ENCODE measurements around the gene FAM20C.
A peak's percentile ranks its signal among the peaks of the same experiment; 100 is the strongest.
"Not testable (repeated sequence)": the region's sequence is repeated elsewhere in the genome, so short reads cannot be mapped to it uniquely, and the experiment has no call there.

Gene FAM20C

DNA sequence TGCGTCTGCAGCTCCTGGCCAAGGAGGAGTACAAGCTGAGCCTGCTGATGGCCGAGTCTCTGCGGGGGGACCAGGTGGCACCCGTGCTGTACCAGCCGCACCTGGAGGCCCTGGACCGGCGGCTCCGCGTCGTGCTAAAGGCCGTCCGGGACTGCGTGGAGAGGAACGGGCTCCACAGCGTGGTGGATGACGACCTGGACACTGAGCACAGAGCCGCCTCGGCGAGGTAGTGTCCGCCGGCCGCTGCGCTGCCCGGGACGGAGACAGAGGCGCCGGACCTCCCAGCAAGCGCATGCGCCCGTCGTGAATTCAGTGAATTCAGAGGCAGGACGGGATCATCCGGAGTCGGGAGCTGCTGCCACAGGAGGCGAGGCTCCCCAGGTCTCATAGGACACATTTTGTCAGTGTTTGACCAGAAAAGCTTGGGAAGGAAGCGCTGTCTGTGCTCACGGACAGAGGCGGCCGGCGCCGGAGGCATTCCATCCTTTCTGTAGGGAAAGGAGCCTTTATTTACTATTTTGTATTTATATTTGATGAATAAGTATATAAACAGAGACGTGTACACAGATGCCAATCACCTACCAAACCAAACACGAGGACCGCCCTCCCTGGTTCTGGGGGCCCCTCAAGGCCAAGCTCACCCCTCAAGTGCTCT is 67.5 kb downstream of the FAM20C start:
- DNase-seq (ENCODE audit: low read depth) = no peak

DNA sequence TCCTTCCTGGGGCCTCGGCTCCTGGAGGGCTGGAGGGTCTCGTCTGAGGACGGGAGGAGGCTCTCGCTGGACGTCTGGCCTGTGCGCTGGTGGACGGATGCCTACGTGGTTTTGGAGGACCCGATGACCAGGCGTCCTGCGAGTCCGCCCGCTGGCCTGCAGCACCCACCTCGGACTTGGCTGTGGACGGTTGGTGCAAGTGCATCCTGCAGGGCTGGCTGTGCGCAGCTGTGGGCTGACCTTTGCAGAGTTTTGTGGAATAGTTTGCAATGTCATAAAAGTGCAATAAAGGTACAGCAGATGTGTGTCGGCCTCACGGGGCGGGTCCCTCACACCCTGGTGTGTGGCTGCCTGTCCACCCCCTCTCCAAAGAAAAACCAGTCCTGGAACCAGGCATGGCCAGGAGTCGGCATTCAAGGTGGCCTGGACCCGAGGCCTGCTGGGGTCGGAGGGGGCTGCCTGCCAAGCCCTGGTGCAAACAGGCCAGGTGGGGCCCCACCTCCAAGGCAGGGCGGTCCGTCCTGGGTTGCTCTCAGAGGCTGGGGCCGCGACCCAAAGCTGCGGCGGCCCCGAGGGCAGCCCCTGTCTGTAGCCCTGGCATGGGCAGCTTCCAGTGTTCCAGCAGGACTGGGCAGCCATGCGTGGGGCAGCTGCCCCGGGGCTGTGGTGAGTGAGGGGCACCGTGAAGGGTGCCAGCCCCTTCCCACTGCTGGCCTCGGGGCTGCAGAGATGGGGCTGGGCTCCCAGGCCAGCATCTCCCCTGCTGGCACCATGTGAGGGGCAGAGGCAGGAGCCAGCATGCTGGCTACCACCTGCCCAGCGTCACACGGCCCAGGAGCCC is 68.3 kb downstream of the FAM20C start:
- DNase-seq (ENCODE audit: low read depth) = no peak

- no peak for DNase-seq (ENCODE audit: low read depth)
Measured at GRCh38 chr7:261341-262250, 69.2 kb downstream of the FAM20C start.

- no peak for DNase-seq (ENCODE audit: low read depth)
Measured at GRCh38 chr7:262251-262572, 69.8 kb downstream of the FAM20C start.

- peak; percentile 34 for DNase-seq (ENCODE audit: low read depth)
Measured at GRCh38 chr7:262631-263311, 70.4 kb downstream of the FAM20C start.

GRCh38 chr7:263483-264351 is 71.3 kb downstream of the FAM20C start:
- DNase-seq (ENCODE audit: low read depth) = not testable (repeated sequence)

- DNase-seq (ENCODE audit: low read depth) = no peak
Measured at GRCh38 chr7:264541-265191, 72.3 kb downstream of the FAM20C start.

GRCh38 chr7:265192-265997 is 73.0 kb downstream of the FAM20C start:
- no peak for DNase-seq (ENCODE audit: low read depth)

- DNase-seq (ENCODE audit: low read depth) = no peak
Measured at GRCh38 chr7:265998-266850, 73.9 kb downstream of the FAM20C start.

DNA sequence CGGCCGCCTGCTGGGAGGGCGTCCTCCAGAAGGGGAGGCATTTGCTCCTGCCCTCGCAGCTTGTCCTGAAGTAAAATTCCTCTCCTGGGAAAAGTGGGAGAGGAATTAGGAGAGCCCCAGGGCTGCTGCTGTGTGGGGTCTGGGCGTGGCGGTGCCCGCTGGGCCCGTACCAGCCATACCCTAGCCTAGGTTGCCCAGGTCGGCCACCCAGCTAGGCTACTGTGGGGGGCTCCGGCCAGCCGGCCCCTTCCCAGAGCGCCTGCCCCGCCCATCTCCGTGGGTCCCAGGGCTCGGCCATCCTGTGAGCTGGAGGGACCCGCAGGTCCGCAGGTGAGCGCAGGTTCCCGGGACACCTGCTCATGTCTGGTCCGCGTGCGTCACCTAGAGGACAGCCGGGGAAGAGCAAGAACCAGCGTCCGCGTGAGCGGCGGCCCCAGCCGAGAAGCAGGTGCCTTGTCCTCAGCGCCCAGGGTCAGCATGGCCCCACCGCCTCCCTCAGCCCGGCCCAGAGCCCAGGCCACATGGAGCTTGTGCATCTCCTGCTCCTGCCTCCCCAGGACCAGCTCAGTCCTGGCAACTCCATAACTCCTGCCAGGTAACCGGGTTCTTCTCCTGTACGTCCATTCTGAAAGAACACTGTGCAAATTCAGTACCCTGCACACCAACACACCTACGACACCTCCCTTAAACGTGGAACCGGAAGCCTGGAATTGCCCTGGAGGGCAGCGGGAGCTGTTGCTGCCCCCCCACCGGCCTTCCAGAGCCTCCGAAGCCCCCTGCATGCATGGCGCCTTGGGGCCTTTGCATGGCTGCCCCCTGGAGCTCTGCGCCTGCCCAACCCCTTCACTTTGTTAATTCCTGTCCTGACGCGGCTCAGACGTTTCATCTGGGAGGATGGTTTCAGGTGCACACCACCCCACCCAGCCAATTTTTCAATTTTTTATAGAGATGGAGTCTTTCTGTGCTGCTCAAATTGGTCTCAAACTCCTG is 74.8 kb downstream of the FAM20C start:
- no peak for DNase-seq (ENCODE audit: low read depth)

DNA sequence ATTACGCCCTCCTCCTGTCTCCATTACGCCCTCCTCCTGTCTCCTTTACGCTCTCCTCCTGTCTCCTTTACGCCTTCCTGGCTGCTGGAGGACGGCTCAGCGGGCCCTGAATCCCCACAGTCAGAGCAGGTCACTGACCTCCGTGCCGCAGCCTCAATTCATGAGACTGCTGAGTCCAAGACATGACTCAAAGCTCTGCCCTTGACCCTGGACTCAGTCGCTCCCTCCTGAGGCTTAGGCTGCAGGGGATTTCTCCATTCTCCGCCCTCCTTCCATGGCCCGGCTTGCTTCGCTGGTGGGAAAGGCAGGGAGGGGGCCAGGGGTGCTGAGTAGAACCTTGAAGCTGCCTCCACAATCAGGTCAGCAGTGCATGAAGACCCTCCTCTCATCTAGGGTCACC is 76.6 kb downstream of the FAM20C start:
- no peak for DNase-seq (ENCODE audit: low read depth)

GRCh38 chr7:269721-270120 is 77.3 kb downstream of the FAM20C start:
- DNase-seq (ENCODE audit: low read depth) = no peak

GRCh38 chr7:270351-270983 is 78.1 kb downstream of the FAM20C start:
- no peak for DNase-seq (ENCODE audit: low read depth)

GRCh38 chr7:271266-272107 is 79.1 kb downstream of the FAM20C start:
- DNase-seq (ENCODE audit: low read depth) = no peak

GRCh38 chr7:272108-272615 is 79.8 kb downstream of the FAM20C start:
- DNase-seq (ENCODE audit: low read depth) = no peak

DNA sequence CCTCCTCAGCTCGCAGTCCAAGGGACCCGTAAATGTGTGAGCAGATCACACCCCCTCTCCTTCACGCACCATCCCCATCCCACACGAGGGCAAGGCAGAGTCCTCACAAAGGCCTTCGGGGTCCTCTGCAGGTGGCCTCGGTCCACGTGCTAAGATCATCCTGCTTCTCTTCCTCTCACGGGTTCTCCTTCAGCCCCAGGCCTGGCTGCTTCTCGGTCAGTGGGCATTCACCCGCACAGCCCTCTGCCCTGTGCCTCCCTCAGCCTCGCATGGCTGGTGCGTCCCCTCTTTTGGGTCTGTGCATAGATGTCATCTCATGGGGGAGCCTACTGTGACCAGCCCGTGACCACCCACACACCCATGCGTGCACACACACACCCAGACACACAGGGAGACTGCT is 80.3 kb downstream of the FAM20C start:
- no peak for DNase-seq (ENCODE audit: low read depth)
